ENCODE measurements around the gene CAB39L. TPM values are rescaled to one million over a fixed set of nuclear protein-coding genes. Genes with fewer than 3 reads are reported as not detected.

CAB39L gene
- total RNA-seq, 1 donor = 19.9 TPM

- TF ChIP-seq, protein P1, sequence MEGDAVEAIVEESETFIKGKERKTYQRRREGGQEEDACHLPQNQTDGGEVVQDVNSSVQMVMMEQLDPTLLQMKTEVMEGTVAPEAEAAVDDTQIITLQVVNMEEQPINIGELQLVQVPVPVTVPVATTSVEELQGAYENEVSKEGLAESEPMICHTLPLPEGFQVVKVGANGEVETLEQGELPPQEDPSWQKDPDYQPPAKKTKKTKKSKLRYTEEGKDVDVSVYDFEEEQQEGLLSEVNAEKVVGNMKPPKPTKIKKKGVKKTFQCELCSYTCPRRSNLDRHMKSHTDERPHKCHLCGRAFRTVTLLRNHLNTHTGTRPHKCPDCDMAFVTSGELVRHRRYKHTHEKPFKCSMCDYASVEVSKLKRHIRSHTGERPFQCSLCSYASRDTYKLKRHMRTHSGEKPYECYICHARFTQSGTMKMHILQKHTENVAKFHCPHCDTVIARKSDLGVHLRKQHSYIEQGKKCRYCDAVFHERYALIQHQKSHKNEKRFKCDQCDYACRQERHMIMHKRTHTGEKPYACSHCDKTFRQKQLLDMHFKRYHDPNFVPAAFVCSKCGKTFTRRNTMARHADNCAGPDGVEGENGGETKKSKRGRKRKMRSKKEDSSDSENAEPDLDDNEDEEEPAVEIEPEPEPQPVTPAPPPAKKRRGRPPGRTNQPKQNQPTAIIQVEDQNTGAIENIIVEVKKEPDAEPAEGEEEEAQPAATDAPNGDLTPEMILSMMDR (IDR thresholded peaks at IDR 0.05; ENCODE audit: insufficient read depth, low read length) = no peak
- peak overlapping the region; percentile 97 for H3K4me3 ChIP-seq (ENCODE audit: low read depth, low read length)
- peak; percentile 52 for DNase-seq (ENCODE audit: low read depth)
These were observed 896 bp upstream of the CAB39L start for GRCh38 chr13:49444524-49445395.

DNA sequence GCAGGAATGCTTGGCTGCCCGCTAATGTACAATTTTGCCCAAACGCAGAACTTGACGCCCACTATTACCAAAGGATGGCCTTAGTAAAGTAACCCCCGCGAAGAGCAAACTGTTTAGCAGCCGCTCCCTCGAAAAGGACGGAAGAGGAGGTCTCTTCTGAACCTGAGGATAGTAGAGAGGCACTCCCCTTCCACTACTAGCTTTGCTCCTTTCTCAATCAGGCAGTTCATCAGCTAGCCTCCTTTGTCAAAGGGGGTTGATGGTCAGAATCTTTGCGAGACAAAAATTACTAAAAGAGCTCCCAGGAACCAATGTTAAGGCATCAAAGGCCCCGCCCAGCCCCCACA lies 534 bp downstream of the CAB39L start:
- peak overlapping the region; percentile 97 for H3K4me3 ChIP-seq (ENCODE audit: low read depth, low read length)
- peak; percentile 43 for DNase-seq (ENCODE audit: low read depth)
- TF ChIP-seq, protein P1 (IDR thresholded peaks at IDR 0.05; ENCODE audit: insufficient read depth, low read length) = no peak

- peak; percentile 41 for DNase-seq (ENCODE audit: low read depth)
- no peak overlapping the region for H3K4me3 ChIP-seq (ENCODE audit: low read depth, low read length)
- TF ChIP-seq, protein P1 (IDR thresholded peaks at IDR 0.05; ENCODE audit: insufficient read depth, low read length) = no peak
These were observed 2.0 kb downstream of the CAB39L start for GRCh38 chr13:49441846-49442245.

DNA sequence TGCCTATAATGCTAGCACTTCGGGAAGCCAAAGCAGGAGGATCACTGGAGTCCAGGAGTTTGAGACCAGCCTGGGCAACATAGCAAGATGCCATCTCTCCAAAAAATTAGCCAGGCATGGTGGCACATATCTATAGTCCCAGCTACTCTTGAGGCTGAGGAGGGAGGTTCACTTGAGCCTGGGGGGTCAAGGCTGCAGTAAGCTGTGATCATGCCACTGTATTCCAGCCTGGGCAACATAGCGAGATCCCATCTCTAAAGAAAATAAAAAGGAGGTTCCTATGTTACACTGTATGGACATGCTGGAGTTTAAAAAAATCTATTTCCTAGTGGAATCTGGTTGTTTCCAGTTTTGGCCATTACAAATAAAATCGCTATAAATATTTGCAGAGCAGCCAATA lies 2.6 kb downstream of the CAB39L start:
- no peak for DNase-seq (ENCODE audit: low read depth)
- TF ChIP-seq, protein P1 (IDR thresholded peaks at IDR 0.05; ENCODE audit: insufficient read depth, low read length) = no peak
- no peak overlapping the region for H3K4me3 ChIP-seq (ENCODE audit: low read depth, low read length)

GRCh38 chr13:49439609-49440008 lies 4.3 kb downstream of the CAB39L start:
- DNase-seq (ENCODE audit: low read depth) = no peak
- TF ChIP-seq, protein P1 (IDR thresholded peaks at IDR 0.05; ENCODE audit: insufficient read depth, low read length) = no peak
- no peak overlapping the region for H3K4me3 ChIP-seq (ENCODE audit: low read depth, low read length)

- H3K4me3 ChIP-seq (ENCODE audit: low read depth, low read length) = no peak overlapping the region
- TF ChIP-seq, protein P1 (IDR thresholded peaks at IDR 0.05; ENCODE audit: insufficient read depth, low read length) = no peak
- DNase-seq (ENCODE audit: low read depth) = no peak
These were observed 6.2 kb downstream of the CAB39L start for GRCh38 chr13:49437705-49438104.

All from fibroblast of the aortic adventitia (primary cell).